ENCODE measurements around the gene PDGFRB.

GRCh38 chr5:150085191-150085912 is 70.3 kb downstream of the PDGFRB start:
- TF ChIP-seq CTCF (conservative IDR thresholded peaks at IDR 0.05; ENCODE audit: low read depth, low read length) (no peak), POLR2A (IDR thresholded peaks at IDR 0.05; ENCODE audit: low read depth, low read length) (no peak), RAD21 (IDR thresholded peaks at IDR 0.05; ENCODE audit: low read length) (no peak), ELK1 (IDR thresholded peaks at IDR 0.05; ENCODE audit: borderline replicate concordance, low read depth, low read length) (no peak), CEBPB (IDR thresholded peaks at IDR 0.05; ENCODE audit: low read depth, low read length) (no peak), MAFK (IDR thresholded peaks at IDR 0.05; ENCODE audit: low read depth, low read length) (no peak)
- TF ChIP-seq, protein P1, sequence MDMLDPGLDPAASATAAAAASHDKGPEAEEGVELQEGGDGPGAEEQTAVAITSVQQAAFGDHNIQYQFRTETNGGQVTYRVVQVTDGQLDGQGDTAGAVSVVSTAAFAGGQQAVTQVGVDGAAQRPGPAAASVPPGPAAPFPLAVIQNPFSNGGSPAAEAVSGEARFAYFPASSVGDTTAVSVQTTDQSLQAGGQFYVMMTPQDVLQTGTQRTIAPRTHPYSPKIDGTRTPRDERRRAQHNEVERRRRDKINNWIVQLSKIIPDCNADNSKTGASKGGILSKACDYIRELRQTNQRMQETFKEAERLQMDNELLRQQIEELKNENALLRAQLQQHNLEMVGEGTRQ (IDR thresholded peaks at IDR 0.05; ENCODE audit: low read depth, low read length): no peak
